ENCODE measurements around the gene GTF3A. TPM values are rescaled to one million over a fixed set of nuclear protein-coding genes. Genes with fewer than 3 reads are reported as not detected.

GTF3A gene
- total and polyA plus RNA-seq, 4 donors = 66.4 to 144 (median 96.7) TPM

DNA sequence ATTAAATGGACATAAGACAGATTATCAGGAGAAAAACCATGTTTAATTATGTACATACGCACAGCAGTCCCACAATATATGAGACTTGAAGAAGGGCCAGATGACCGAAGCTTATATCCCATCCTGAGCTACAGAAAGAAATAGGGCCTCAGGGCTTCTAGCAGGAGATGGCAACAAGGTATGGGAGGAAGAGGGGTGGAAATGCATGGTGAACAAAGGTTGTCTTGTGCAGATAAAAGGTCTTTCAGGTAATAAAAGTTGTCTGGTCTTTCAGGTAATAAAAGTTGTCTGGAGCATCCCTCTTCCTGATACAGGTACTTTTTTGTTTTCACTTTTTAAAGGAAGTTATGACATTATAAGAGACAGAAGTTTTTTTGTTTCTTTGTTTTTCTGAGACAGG lies 15.4 kb upstream of the GTF3A start:
- H3K4me1 ChIP-seq (ENCODE audit: control insufficient read depth in 4 of 4, insufficient read depth in 4 of 4, low read length in 3 of 4) = peaks cover 3 to 29% (median 19%) of the 10 kb centered on the region in 4 donors
- H3K4me3 ChIP-seq (ENCODE audit: low read depth in 1 of 3, low read length in 3 of 3) = no peak overlapping the region
- no peaks in the 10 kb centered on the region for H3K27me3 ChIP-seq (ENCODE audit: control insufficient read depth in 4 of 4, insufficient read depth in 4 of 4, low read length in 3 of 4)
- H3K36me3 ChIP-seq (ENCODE audit: control insufficient read depth in 4 of 4, insufficient read depth in 3 of 4, low read depth in 1 of 4, low read length in 3 of 4) = no peaks in the 10 kb centered on the region
- H3K9ac ChIP-seq (ENCODE audit: low read depth in 1 of 2, low read length in 2 of 2) = no peak overlapping the region
- WGBS = 96% methylated on average over 2 of the region's 2 CpGs
- no peak overlapping the region for H3K27ac ChIP-seq (ENCODE audit: low read depth in 1 of 2, low read length in 2 of 2)
- H3K9me3 ChIP-seq (ENCODE audit: control insufficient read depth in 4 of 4, low read length in 3 of 4) = no peaks in the 10 kb centered on the region
- no peak for DNase-seq (ENCODE audit: low spot score)
- no peak for TF ChIP-seq RXRA (IDR thresholded peaks at IDR 0.05)
- TF ChIP-seq SP1 (IDR thresholded peaks at IDR 0.05) = no peak
- TF ChIP-seq HNF4G (IDR thresholded peaks at IDR 0.05) = no peak
- TF ChIP-seq NR2F2 (IDR thresholded peaks at IDR 0.05) = no peak
- TF ChIP-seq RAD21 (IDR thresholded peaks at IDR 0.05) = no peak
- no peak for TF ChIP-seq EGR1 (IDR thresholded peaks at IDR 0.05; ENCODE audit: low read depth in 2 of 2)
- TF ChIP-seq REST (IDR thresholded peaks at IDR 0.05) = no peak
- TF ChIP-seq JUND (IDR thresholded peaks at IDR 0.05) = no peak
- no peak for TF ChIP-seq GABPA (IDR thresholded peaks at IDR 0.05 in 1 of 2, conservative IDR thresholded peaks at IDR 0.05 in 1 of 2)
- no peak for TF ChIP-seq YY1 (IDR thresholded peaks at IDR 0.05)
- no peak for TF ChIP-seq HNF4A (conservative IDR thresholded peaks at IDR 0.05)

- Histone ChIP-seq H3K4me3 (ENCODE audit: low read depth in 1 of 3, low read length in 3 of 3) (no peak overlapping the region), H3K9ac (ENCODE audit: low read depth in 1 of 2, low read length in 2 of 2) (no peak overlapping the region), H3K4me1 (ENCODE audit: control insufficient read depth in 4 of 4, insufficient read depth in 4 of 4, low read length in 3 of 4) (peaks cover 0 to 7% (median 0%) of the 10 kb centered on the region in 4 donors), H3K36me3 (ENCODE audit: control insufficient read depth in 4 of 4, insufficient read depth in 3 of 4, low read depth in 1 of 4, low read length in 3 of 4) (no peaks in the 10 kb centered on the region), H3K9me3 (ENCODE audit: control insufficient read depth in 4 of 4, low read length in 3 of 4) (no peaks in the 10 kb centered on the region), H3K27ac (ENCODE audit: low read depth in 1 of 2, low read length in 2 of 2) (no peak overlapping the region), H3K27me3 (ENCODE audit: control insufficient read depth in 4 of 4, insufficient read depth in 4 of 4, low read length in 3 of 4) (no peaks in the 10 kb centered on the region)
- TF ChIP-seq RAD21 (IDR thresholded peaks at IDR 0.05) = no peak
- no peak for TF ChIP-seq RXRA (IDR thresholded peaks at IDR 0.05)
- TF ChIP-seq SP1 (IDR thresholded peaks at IDR 0.05) = no peak
- TF ChIP-seq, protein P1, sequence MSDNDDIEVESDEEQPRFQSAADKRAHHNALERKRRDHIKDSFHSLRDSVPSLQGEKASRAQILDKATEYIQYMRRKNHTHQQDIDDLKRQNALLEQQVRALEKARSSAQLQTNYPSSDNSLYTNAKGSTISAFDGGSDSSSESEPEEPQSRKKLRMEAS (IDR thresholded peaks at IDR 0.05) = no peak
- TF ChIP-seq HNF4A (conservative IDR thresholded peaks at IDR 0.05) = no peak
- no peak for TF ChIP-seq TAF1 (conservative IDR thresholded peaks at IDR 0.05)
- no peak for TF ChIP-seq REST (IDR thresholded peaks at IDR 0.05)
- DNase-seq (ENCODE audit: low spot score) = no peak
- 82% methylated on average over 3 of the region's 3 CpGs for WGBS
Observed at GRCh38 chr13:27411341-27411740, 13.1 kb upstream of the GTF3A start.

All from liver (tissue), 9 donors.